Measurements from ENCODE around the gene PRKCI.

The PRKCI gene

GRCh38 chr3:170321321-170322034 lies 99.3 kb downstream of the PRKCI start:
- Histone ChIP-seq H3K4me2 (ENCODE audit: insufficient read depth, low read length) (no peak overlapping the region), H4K20me1 (ENCODE audit: insufficient read depth, low read length) (no peaks in the 10 kb centered on the region), H3K27me3 (ENCODE audit: insufficient read depth, low read length, poor library complexity) (no peaks in the 10 kb centered on the region), H2AFZ (ENCODE audit: low read depth, low read length) (no peak overlapping the region), H3K4me3 (ENCODE audit: low read depth in 1 of 2, low read length in 2 of 2) (no peak overlapping the region), H3K9ac (ENCODE audit: low read depth, low read length) (no peak overlapping the region), H3K79me2 (ENCODE audit: insufficient read depth, low read length) (no peaks in the 10 kb centered on the region), H3K36me3 (ENCODE audit: insufficient read depth, low read length) (no peaks in the 10 kb centered on the region), H3K4me1 (ENCODE audit: insufficient read depth, low read length) (no peaks in the 10 kb centered on the region), H3K27ac (ENCODE audit: low read length) (no peak overlapping the region), H3K9me3 (ENCODE audit: insufficient read depth, low read length, severe bottlenecking) (no peaks in the 10 kb centered on the region)
- TF ChIP-seq CTCF (IDR thresholded peaks at IDR 0.05; ENCODE audit: borderline replicate concordance, extremely low read depth, low read length, poor library complexity, severe bottlenecking) (no peak), EZH2 (IDR thresholded peaks at IDR 0.05; ENCODE audit: borderline replicate concordance, low read depth, low read length, severe bottlenecking) (no peak)
- DNase-seq = no peak
- ATAC-seq (ENCODE audit: insufficient read depth, low read depth) = no peak

GRCh38 chr3:170322566-170323269 lies 100.5 kb downstream of the PRKCI start:
- no peak overlapping the region for H2AFZ ChIP-seq (ENCODE audit: low read depth, low read length)

GRCh38 chr3:170323331-170323730 lies 101.1 kb downstream of the PRKCI start:
- no peaks in the 10 kb centered on the region for H3K4me1 ChIP-seq (ENCODE audit: insufficient read depth, low read length)

More at GRCh38 chr3:170322566-170323269, 100.5 kb downstream of the PRKCI start:
- no peak overlapping the region for H3K9ac ChIP-seq (ENCODE audit: low read depth, low read length)
- H3K27ac ChIP-seq (ENCODE audit: low read length) = no peak overlapping the region
- no peaks in the 10 kb centered on the region for H3K4me1 ChIP-seq (ENCODE audit: insufficient read depth, low read length)
- no peaks in the 10 kb centered on the region for H3K36me3 ChIP-seq (ENCODE audit: insufficient read depth, low read length)
- no peaks in the 10 kb centered on the region for H3K27me3 ChIP-seq (ENCODE audit: insufficient read depth, low read length, poor library complexity)
- H3K4me2 ChIP-seq (ENCODE audit: insufficient read depth, low read length) = no peak overlapping the region
- H3K4me3 ChIP-seq (ENCODE audit: low read depth in 1 of 2, low read length in 2 of 2) = no peak overlapping the region
- no peaks in the 10 kb centered on the region for H3K79me2 ChIP-seq (ENCODE audit: insufficient read depth, low read length)
- H3K9me3 ChIP-seq (ENCODE audit: insufficient read depth, low read length, severe bottlenecking) = no peaks in the 10 kb centered on the region
- no peak for TF ChIP-seq CTCF (IDR thresholded peaks at IDR 0.05; ENCODE audit: borderline replicate concordance, extremely low read depth, low read length, poor library complexity, severe bottlenecking)
- TF ChIP-seq EZH2 (IDR thresholded peaks at IDR 0.05; ENCODE audit: borderline replicate concordance, low read depth, low read length, severe bottlenecking) = no peak
- no peak for DNase-seq
- no peaks in the 10 kb centered on the region for H4K20me1 ChIP-seq (ENCODE audit: insufficient read depth, low read length)
- no peak for ATAC-seq (ENCODE audit: insufficient read depth, low read depth)

More at GRCh38 chr3:170323331-170323730, 101.1 kb downstream of the PRKCI start:
- TF ChIP-seq EZH2 (IDR thresholded peaks at IDR 0.05; ENCODE audit: borderline replicate concordance, low read depth, low read length, severe bottlenecking) (no peak), CTCF (IDR thresholded peaks at IDR 0.05; ENCODE audit: borderline replicate concordance, extremely low read depth, low read length, poor library complexity, severe bottlenecking) (no peak)
- ATAC-seq (ENCODE audit: insufficient read depth, low read depth) (no peak), DNase-seq (no peak)
- Histone ChIP-seq H4K20me1 (ENCODE audit: insufficient read depth, low read length) (no peaks in the 10 kb centered on the region), H3K4me3 (ENCODE audit: low read depth in 1 of 2, low read length in 2 of 2) (no peak overlapping the region), H3K9me3 (ENCODE audit: insufficient read depth, low read length, severe bottlenecking) (no peaks in the 10 kb centered on the region), H2AFZ (ENCODE audit: low read depth, low read length) (no peak overlapping the region), H3K27ac (ENCODE audit: low read length) (no peak overlapping the region), H3K4me2 (ENCODE audit: insufficient read depth, low read length) (no peak overlapping the region), H3K9ac (ENCODE audit: low read depth, low read length) (no peak overlapping the region), H3K79me2 (ENCODE audit: insufficient read depth, low read length) (no peaks in the 10 kb centered on the region), H3K27me3 (ENCODE audit: insufficient read depth, low read length, poor library complexity) (no peaks in the 10 kb centered on the region), H3K36me3 (ENCODE audit: insufficient read depth, low read length) (no peaks in the 10 kb centered on the region)

Measured in DND-41 (cell line).